Natural killer cell (primary cell): ENCODE results near the gene ZBTB5. TPM values are rescaled to one million over a fixed set of nuclear protein-coding genes. Genes with fewer than 3 reads are reported as not detected.
A peak's percentile ranks its signal among the peaks of the same experiment; 100 is the strongest.

Experiments used
- ATAC-seq, 3 donors: fragments of 150-1000 bp in 2 of 3; fragments of 200-7000 bp in 1 of 3; cut with Tn5 transposase; 1 replicate in 1 of 3; 2 replicates in 2 of 3; pipeline ENCODE4 v1.10.0; 2021; ENCODE audit warnings: mild to moderate bottlenecking in 2 of 3, moderate library complexity in 2 of 3
- DNase-seq, 2 donors: peaks; one replicate each; pipeline versions ENCODE4 v3.0.0 to v3.0.0-alpha.2; 2013 to 2021; ENCODE audit warnings: mixed read lengths in 1 of 2
- H3K27ac ChIP-seq: one replicate; pipeline ENCODE4 v1.5.1; 2013; ENCODE audit warnings: mild to moderate bottlenecking, low read length
- H3K27me3 ChIP-seq: one replicate; pipeline ENCODE4 v1.6.1; 2013; ENCODE audit warnings: low read length; ENCODE audit not compliant: control insufficient read depth, insufficient read depth
- H3K36me3 ChIP-seq: one replicate; pipeline ENCODE4 v1.6.1; 2013; ENCODE audit warnings: low read length; ENCODE audit not compliant: control insufficient read depth, insufficient read depth
- H3K4me1 ChIP-seq: one replicate; pipeline ENCODE4 v1.6.1; 2013; ENCODE audit warnings: low read length; ENCODE audit not compliant: control insufficient read depth, insufficient read depth
- H3K4me3 ChIP-seq: one replicate; pipeline ENCODE4 v1.5.1; 2013; ENCODE audit warnings: low read length
- H3K9me3 ChIP-seq: one replicate; pipeline ENCODE4 v1.6.1; 2013; ENCODE audit warnings: low read length; ENCODE audit not compliant: control insufficient read depth, insufficient read depth
- H3K27ac Mint-ChIP-seq, 2 donors: one replicate each; pipeline ENCODE4 v1.8.0; 2022; ENCODE audit warnings: mild to moderate bottlenecking in 2 of 2, mixed read lengths in 2 of 2, moderate library complexity in 1 of 2
- H3K27me3 Mint-ChIP-seq, 2 donors: one replicate each; pipeline ENCODE4 v1.8.0; 2022; ENCODE audit warnings: low read depth in 2 of 2, mixed read lengths in 2 of 2
- H3K36me3 Mint-ChIP-seq: one replicate; pipeline ENCODE4 v1.8.0; 2022; ENCODE audit warnings: mixed read lengths
- H3K4me1 Mint-ChIP-seq, 2 donors: one replicate each; pipeline ENCODE4 v1.8.0; 2022; ENCODE audit warnings: mixed read lengths in 2 of 2
- H3K4me3 Mint-ChIP-seq: one replicate; pipeline ENCODE4 v1.8.0; 2022; ENCODE audit warnings: mild to moderate bottlenecking, moderate library complexity, mixed read lengths
- H3K9me3 Mint-ChIP-seq, 2 donors: one replicate each; pipeline ENCODE4 v1.8.0; 2022; ENCODE audit warnings: mixed read lengths in 2 of 2
- WGBS: methylation state at CpG from one replicate; pipeline ENCODE4 v1.1.7; 2013; ENCODE audit warnings: missing lambda C conversion rate; ENCODE audit not compliant: insufficient coverage; 5-methylcytosine and 5-hydroxymethylcytosine counted together
- intact Hi-C: fragments of 100-400 bp; cut with micrococcal nuclease; formaldehyde crosslinking; loops from one replicate; pipeline ENCODE4 v1.14.2; 2022
- total RNA-seq, 4 donors: library from RNA; stranded (reverse); fragments of 120-200 nt in 1 of 4; gene quantifications; one replicate each; pipeline versions ENCODE4 v1.2.3 to v1.2.4, GENCODE V29; 2013 to 2022
- TF ChIP-seq, protein P1 (sequence below): fragments of 200-600 bp; IDR thresholded peaks from one replicate; pipeline ENCODE4 v1.8.0; 2022; ENCODE audit warnings: antibody characterized with exemption

ZBTB5 gene
- total RNA-seq, 3 donors from 2014 or later (not counting 1 experiment from before 2014, with no cell fraction given), result 12.6 to 14.2 (median 13.3) TPM

DNA sequence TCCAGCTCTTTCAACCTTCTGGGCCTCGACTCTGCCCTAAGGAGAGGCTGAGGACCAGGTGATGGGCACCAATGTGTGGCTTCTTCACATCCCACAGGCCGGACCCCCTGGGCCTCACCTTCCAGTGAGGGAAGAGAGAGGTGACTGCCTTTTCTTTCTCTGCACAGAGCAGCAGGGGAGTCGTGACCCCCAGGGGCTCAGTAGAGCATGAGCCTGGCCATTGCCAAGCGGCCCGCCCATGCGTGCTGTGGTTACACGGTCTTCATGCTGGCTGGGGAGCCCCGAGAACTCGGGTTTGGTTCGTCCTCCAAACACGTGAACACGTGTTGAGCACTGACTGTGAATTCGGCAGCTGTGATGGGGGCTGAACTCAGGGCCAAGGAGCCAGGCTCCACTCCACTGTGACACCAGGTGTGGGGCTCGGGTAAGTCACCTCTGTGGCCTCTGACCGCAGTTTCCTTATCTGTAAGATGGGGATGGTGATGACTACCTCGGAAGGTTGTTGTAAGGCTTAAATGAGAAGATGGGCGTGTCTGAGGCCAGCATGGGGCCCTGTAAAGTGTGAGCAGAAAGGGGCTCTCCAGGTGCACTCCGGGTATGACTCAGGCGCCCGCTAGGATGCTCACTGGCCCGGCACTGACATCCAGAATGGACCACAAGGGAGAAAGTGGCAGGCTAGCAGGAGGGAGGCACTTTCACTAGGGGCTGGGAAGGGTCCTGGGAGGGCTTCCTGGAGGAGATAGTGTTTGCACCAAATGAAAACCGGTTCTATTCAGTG is 56.1 kb downstream of the ZBTB5 start:
- H3K4me3 Mint-ChIP-seq, result no peak overlapping the region
- H3K27me3 Mint-ChIP-seq, result peaks cover 0 to 6% of the 10 kb centered on the region in 2 donors
- no peaks in the 10 kb centered on the region for H3K9me3 ChIP-seq
- no peak overlapping the region for H3K27ac Mint-ChIP-seq
- H3K27ac ChIP-seq, result peak overlapping the region; percentile 63
- no peak overlapping the region for H3K4me3 ChIP-seq
- WGBS, result 56% methylated on average over 22 of the region's 22 CpGs
- no peaks in the 10 kb centered on the region for H3K36me3 Mint-ChIP-seq
- no peaks in the 10 kb centered on the region for H3K4me1 Mint-ChIP-seq
- TF ChIP-seq, protein P1, sequence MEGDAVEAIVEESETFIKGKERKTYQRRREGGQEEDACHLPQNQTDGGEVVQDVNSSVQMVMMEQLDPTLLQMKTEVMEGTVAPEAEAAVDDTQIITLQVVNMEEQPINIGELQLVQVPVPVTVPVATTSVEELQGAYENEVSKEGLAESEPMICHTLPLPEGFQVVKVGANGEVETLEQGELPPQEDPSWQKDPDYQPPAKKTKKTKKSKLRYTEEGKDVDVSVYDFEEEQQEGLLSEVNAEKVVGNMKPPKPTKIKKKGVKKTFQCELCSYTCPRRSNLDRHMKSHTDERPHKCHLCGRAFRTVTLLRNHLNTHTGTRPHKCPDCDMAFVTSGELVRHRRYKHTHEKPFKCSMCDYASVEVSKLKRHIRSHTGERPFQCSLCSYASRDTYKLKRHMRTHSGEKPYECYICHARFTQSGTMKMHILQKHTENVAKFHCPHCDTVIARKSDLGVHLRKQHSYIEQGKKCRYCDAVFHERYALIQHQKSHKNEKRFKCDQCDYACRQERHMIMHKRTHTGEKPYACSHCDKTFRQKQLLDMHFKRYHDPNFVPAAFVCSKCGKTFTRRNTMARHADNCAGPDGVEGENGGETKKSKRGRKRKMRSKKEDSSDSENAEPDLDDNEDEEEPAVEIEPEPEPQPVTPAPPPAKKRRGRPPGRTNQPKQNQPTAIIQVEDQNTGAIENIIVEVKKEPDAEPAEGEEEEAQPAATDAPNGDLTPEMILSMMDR, result no peak
- H3K36me3 ChIP-seq, result no peaks in the 10 kb centered on the region
- no peaks in the 10 kb centered on the region for H3K27me3 ChIP-seq
- intact Hi-C loops, result no loop called here
- no peaks in the 10 kb centered on the region for H3K9me3 Mint-ChIP-seq
- ATAC-seq, result peak in 2 of 3 donors; percentile 58 to 59
- peak in 1 of 2 donors; percentile 81 for DNase-seq
- H3K4me1 ChIP-seq, result peaks cover 20% of the 10 kb centered on the region

GRCh38 chr9:37407468-37407867 is 57.8 kb downstream of the ZBTB5 start:
- Mint-ChIP-seq H3K27me3 (peaks cover 6 to 10% of the 10 kb centered on the region in 2 donors), H3K9me3 (no peaks in the 10 kb centered on the region), H3K36me3 (no peaks in the 10 kb centered on the region), H3K4me1 (no peaks in the 10 kb centered on the region), H3K27ac (no peak overlapping the region), H3K4me3 (no peak overlapping the region)
- no peaks in the 10 kb centered on the region for H3K36me3 ChIP-seq
- 58% methylated on average over 2 of the region's 2 CpGs for WGBS
- no peak overlapping the region for H3K27ac ChIP-seq
- no peak overlapping the region for H3K4me3 ChIP-seq
- intact Hi-C loops, result no loop called here
- TF ChIP-seq, protein P1, result no peak
- DNase-seq (no peak), ATAC-seq (no peak)
- H3K27me3 ChIP-seq, result no peaks in the 10 kb centered on the region
- H3K9me3 ChIP-seq, result no peaks in the 10 kb centered on the region
- H3K4me1 ChIP-seq, result peaks cover 20% of the 10 kb centered on the region

DNA sequence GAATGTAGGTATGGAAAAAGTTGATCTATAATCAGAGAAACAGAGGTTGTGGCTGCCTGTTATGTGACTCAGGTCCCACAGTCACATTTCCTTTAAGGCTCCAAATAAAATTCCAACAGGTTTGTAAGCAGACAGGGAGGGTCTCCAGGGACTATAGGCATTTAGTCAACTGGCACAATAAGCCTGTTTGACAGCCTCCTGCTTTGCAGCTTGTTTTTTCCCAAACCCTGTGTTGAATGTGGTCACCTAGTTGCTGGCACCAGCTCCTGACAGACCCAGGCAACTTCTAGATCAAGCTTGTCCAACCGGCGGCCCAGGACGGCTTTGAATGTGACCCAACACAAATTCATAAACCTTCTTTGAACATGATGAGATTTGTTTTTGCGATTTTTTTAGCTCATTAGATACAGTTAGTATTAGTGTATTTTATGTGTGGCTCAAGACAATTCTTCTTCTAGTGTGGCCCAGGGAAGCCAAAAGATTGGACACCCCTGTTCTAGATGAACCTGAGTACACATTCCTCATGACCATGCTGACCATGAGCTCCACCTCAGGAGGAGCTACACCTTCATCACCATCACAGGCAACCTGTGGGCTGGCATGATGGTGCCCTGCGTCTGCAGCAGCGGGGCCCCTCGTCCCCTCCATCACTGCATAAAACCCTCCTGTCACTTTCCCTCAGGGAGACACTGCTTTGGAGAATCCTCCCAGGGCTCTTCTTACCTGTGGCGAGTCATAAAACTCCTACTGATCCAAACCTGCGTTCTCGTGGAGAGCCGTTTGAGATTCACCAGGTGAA is 58.4 kb downstream of the ZBTB5 start:
- Mint-ChIP-seq H3K9me3 (no peaks in the 10 kb centered on the region), H3K36me3 (no peaks in the 10 kb centered on the region), H3K4me3 (no peak overlapping the region), H3K27ac (no peak overlapping the region), H3K4me1 (no peaks in the 10 kb centered on the region), H3K27me3 (peaks cover 6 to 10% of the 10 kb centered on the region in 2 donors)
- TF ChIP-seq, protein P1, result no peak
- WGBS, result 92% methylated on average over 10 of the region's 11 CpGs
- Histone ChIP-seq H3K27me3 (no peaks in the 10 kb centered on the region), H3K4me1 (peaks cover 20% of the 10 kb centered on the region), H3K36me3 (no peaks in the 10 kb centered on the region), H3K27ac (no peak overlapping the region), H3K9me3 (no peaks in the 10 kb centered on the region), H3K4me3 (no peak overlapping the region)
- ATAC-seq (no peak), DNase-seq (no peak)
- intact Hi-C loops, result no loop called here
